Activated CD4-positive, alpha-beta T cell treated with anti-CD3 and anti-CD28 coated beads for 4 hours (primary cell): Measurements from ENCODE around the gene FBXO47.

Source experiments
- DNase-seq, 2 donors: peaks; one replicate each; pipeline ENCODE4 v3.0.0-alpha.2; 2020

Gene FBXO47

DNA sequence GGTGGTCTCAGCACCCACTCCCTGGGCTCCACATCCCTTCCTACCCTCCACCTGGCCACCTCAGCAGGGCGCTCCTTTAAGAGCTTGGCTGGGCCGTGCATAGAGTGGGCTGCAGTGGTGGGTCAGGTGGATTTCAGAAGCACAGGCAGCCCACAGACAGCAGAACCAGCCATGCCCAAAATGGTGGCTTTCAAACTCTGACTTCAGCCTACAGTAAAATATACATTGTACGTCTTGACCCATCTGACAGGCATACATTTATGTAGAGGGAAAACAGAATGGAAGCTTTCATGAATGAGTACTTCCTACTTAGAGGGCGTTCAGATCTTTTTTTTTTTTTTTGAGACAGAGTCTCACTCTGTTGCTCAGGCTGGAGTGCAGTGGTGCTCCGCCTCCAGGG lies 67.8 kb downstream of the FBXO47 start:
- DNase-seq, result no peak

DNA sequence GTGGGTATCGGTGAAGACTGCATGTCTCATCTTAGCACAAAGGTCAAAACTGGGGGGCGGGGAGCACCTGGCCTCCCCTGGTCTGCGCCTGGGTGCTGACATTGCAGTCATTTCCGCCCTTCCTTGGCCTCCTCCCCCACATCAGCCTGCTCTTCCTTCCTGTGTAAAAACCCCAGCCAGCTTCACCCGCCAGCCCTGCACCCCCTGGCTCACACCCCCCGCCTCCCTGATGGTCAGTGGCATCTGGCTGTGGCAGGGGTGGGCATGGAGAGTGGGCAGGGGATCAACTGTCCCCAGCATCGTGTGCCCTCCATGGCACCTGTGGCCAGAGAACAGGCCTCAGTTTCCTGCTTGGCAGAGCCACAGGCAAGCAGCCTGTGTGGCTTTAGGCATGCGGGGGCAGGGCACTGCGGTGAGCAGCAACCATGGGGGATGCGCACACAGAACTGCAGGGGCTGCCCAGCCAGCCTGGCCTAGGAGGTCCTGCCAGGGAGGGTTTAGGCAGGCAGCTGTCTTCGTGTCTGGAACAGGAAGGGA lies 68.3 kb downstream of the FBXO47 start:
- peak; percentile 87 to 88 for DNase-seq

DNA sequence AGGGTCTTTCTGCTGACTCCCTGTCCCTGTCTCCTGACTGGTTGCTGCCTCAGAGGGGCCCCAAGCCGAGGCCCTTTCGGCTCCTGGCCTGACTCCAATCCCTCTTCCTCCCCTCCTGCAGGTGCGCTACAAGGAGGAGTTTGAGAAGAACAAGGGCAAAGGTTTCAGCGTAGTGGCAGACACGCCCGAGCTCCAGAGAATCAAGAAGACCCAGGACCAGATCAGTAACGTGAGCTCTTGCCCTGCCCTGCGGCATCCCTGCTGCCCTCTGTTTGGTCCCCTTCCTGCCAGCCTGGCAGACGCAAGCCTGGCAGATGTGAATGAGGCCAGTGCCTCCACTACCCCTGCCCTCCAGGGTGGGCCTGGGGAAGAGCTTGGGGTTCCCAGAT lies 68.9 kb downstream of the FBXO47 start:
- no peak for DNase-seq

DNA sequence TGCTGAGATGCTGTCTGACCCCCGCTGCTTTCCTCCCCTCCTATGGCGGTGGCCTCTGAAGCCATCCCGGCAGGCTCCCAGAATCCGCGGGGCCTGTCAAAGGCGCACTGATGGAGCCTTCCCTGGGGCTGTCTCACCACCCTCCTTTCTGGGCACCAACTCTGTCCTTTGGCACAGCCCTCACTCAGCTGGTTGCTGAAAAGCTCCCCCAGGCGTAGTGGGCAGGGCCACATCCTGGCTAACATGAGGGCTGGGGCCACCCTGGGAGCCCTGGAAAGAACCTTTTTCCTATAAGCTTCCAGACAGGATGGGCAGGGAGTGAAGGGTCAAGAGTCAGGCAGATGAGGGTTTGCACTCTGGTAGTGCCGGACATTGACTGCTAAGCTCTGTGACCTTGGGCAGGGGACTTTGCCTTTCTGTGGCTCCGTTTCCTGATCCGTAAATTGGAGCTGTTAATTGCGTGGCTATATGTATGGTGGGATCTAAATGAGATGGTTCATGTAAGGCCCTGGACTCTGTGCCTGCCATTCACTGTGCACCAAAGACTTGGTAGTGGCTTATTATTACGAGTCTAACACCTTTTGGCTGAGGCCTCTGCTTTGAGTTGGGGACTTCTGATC lies 69.4 kb downstream of the FBXO47 start:
- no peak for DNase-seq

DNA sequence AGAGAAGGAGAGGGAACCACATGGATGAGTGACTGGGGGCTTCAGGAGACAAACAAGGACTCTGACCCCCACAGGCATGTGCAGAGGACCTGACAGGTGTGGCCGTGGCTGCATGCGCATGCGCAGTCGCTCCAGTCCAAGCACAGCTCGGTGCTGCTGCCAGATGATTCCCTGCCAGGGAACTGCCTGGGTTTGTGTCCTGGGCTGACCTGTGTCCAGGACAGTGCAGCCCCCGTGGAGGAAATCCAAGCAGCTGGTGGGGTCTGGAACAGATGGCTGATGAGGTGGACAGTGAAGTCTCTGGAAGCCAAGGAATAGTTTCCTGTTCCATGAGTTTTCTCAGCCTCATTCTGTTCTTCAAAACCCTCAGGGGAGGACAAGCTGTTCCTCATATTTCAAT lies 70.0 kb downstream of the FBXO47 start:
- no peak for DNase-seq

DNA sequence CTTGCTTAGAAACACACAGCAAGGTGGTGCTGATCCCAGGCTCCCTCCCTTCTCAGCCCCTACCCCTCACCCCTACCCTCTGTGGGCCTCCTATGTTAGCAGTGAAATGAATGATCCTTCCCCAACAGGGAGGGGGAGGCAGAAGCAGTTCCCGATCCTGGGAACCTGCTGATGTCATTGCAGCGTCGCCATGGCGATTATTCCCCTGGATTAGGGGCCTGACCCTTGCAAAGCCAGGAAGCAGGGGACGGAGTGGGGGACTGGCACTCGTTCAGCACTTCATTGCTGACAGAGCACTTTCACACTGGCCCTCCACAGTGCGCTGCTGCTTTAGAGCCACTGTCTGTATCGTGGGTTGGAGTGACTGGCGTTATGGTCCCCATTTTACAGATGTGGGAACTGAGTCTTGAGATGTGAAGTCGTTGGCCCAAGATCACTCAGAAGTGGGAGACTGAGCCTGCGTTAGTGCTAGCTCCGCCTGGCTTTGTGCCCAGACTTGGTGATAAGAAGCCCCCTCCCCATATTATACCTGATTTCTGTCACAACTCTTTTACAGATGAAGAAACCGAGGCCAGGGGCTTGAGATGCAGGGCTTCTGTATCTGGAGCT lies 70.8 kb downstream of the FBXO47 start:
- no peak for DNase-seq

DNA sequence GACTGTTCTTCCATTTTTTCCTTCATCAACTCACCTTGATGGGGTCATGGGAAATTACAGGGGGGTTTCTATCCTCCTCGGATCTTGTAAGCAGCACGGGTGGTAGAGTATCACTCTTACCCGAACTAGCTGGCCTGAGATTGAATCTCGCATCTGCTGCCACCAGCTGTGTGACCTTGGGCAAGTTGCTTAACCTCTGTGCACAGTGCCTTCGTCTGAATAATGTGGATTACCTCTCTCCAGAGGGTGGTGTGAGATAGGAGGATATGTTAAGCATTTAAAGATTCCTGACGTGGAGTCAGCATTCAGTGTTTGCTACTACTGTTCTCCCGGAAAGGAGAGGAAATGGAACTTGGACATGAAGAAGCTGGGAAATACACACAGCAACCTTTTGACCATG lies 72.9 kb downstream of the FBXO47 start:
- DNase-seq, result no peak

DNA sequence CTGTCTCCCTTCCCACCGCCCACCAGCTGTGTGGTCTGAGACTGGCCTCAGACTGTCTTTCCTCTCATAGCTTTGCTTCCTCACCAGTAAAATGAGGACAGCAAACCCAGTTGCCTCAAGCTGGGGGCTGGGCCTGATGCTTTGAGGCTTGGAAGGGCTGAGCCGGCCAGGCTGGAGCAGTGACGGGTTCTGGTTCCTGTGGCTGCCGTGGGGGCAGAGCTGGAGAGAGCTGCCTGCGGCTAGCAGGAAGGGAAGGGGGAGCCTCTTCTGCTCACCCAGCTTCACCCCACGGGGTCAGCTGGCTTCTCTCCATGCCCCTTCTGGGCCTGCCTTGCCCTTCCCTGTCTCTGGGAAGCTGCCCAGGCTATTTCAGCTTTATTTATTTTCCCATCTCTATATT lies 73.6 kb downstream of the FBXO47 start:
- no peak for DNase-seq

DNA sequence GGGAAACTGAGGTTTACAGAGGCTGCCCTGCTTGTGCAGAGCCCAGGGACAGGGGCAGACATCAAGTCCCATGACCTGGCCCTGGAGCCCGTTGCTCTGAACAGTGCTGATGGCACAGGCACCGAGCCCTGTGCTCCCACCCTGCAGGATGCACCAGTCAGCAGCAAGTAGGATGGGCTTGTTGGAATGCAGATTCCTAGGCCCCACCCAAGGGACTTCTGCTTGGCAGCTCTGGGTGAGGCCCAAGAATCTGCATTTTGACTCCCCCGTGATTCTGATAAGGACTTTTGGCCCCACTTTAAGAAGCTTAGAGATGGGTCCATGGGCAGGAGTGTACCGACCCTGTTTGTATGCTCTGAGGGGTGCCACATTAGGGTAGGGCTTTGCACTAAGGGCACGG lies 74.1 kb downstream of the FBXO47 start:
- no peak for DNase-seq

DNA sequence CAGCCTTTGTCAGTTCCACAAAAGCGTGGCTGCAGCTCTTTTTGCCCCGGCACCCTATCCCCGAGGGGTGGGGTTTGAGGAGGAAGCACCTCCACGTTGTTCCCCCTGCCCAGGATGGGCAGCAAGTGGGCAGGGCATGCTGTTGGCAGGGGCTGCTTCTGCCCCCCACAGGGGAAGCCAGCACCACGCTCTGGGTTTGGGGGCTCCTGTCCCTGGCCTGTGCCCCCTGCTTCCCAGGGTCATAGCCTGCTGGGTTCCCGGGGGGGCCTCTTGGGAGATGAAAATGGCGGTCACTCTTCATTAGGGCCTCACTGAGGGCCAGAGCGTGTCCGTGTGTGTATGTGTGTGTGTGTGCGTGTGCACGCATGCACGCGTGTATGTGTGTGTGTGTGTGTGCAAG lies 74.6 kb downstream of the FBXO47 start:
- no peak for DNase-seq

DNA sequence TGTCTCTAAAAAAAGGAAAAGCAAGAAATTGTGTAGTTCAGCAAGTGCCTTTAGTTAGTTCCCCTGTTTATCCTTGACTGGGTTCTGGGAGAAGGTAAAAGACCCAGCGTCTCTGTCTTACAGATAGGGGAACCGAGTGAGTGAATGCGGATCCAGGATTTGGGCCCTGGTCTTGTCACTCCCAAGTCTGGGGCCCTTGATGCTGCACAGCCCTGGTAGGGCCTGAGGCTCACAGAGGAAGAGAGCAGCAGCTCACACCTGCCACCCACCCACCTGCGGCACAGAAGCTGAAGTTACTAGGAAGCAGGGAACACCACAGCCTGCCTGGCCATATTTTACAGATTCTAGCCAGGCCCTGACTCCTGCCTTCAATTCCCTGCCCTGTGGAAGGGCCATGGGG lies 75.1 kb downstream of the FBXO47 start:
- no peak for DNase-seq

DNA sequence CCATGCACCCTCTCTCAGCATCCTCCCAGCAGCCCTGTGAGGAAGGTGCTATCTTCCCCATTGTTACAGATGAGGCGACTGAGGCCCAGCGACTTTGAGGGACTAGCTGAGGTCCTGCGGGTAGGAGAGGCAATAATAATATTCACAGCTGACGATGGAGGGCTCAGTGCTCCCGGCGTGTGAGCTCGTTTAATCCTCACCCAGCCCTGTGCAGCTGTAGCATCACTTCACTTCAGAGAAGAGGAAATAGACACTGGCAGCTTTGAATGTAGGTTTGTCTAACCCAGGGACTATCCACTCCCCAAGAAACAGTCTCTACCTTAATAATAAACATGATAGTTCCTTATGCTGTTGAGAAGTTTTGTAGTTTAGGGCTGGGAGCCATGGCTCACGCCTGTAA lies 75.8 kb downstream of the FBXO47 start:
- no peak for DNase-seq

DNA sequence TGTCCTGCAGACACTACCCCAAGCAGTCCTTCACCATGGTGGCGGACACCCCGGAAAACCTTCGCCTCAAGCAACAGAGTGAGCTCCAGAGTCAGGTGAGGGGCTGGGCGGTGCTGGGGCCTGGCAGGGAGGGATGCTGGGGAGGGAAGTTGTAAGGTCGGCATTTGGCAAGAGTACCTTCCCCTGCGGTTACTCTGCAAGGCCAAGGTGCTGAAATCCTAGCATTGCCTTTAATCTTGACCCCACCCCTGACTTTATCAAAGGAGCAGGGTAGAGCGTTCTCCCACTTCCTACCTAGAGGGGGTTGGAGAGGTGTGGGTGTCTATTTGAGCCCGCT lies 76.8 kb downstream of the FBXO47 start:
- no peak for DNase-seq

DNA sequence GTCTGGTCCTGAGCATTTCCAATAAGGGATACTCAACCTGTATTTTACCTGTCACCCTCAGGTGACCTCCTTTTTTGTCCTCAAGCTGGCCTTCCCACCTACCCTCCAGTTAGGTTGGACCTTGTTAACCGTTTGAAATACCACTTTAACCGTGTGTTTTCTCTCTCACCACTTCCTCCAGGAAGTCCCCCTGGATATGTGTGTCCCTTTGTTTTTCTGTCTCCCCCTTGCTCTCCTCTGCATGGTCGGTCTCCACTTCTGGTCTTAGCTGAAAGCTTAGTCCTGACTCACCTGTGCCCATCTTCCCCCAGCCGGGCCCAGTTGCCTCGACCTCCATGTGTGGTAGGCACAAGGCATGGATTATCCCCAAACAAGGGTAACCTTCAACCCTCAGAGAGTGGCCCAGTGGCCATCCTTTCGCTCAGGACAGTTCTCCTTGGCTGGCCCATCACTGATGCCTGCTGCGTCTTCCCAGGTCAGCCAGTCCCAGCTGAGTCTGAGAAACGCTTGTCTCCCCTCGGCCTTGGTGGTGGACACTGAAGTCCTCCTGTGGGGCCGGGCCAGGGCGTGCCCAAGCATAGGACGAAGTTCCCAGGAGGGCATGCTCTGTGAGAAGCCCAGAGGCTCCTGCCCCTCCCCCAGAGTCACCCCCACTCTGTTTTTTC lies 77.3 kb downstream of the FBXO47 start:
- DNase-seq, result no peak

DNA sequence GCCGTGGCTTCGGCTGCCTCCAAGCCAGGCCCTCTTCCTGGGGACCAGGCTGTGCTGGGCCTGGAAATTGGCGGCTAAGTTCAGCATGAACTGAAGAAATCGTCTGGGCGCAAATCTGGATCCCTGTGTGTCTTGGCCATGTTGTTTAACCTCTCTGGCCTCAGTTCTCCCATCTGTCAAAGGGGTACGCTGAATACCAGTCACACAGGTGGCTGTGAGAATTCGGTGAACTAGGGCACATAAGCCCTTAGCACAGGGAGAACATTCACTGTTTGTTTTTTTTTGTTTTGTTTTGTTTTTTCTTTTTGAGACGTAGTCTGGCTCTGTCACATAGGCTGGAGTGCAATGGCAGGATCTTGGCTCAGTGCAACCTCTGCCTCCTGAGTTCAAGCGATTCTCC lies 78.4 kb downstream of the FBXO47 start:
- DNase-seq, result no peak

DNA sequence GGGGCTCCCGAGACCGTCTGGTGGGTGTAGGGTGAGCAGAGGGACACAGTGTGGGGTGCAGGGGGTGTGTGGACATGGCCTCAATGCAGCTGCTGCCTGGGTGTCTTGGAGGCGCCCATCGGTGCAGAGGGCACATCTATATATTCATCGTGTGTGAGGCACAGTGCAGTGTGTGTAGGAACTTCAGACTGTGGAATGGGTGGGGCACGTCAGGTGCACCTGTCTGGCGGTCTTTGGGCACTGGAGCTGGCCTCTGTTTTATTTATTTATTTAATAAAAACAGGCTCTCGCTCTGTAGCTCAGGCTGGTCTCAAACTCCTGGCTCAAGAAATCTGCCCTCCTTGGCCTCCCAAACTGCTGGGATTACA lies 80.6 kb downstream of the FBXO47 start:
- DNase-seq, result no peak
